ENCODE results near the gene RGSL1. TPM values are rescaled to one million over a fixed set of nuclear protein-coding genes. Genes with fewer than 3 reads are reported as not detected.
"Not testable (repeated sequence)": the region's sequence is repeated elsewhere in the genome, so short reads cannot be mapped to it uniquely, and the experiment has no call there.

The RGSL1 gene
- total RNA-seq, 1 donor from 2014 or later, result not detected

GRCh38 chr1:182527680-182528079 lies 77.7 kb downstream of the RGSL1 start:
- Histone ChIP-seq H3K4me3 (no peak overlapping the region), H3K9me3 (replicated peaks) (peaks cover 57% of the 10 kb centered on the region), H3K36me3 (no peaks in the 10 kb centered on the region), H3K27ac (replicated peaks) (no peak overlapping the region), H3K4me1 (no peaks in the 10 kb centered on the region), H3K27me3 (ENCODE audit: low read depth) (peaks cover 13% of the 10 kb centered on the region)
- no peak for DNase-seq
- intact Hi-C loops (cut with micrococcal nuclease), result no loop called here
- no peak for TF ChIP-seq CTCF (IDR thresholded peaks at IDR 0.05; ENCODE audit: borderline replicate concordance)

GRCh38 chr1:182528206-182528605 lies 78.3 kb downstream of the RGSL1 start:
- intact Hi-C loops (cut with micrococcal nuclease); H3K4me1 ChIP-seq; H3K36me3 ChIP-seq; H3K27ac ChIP-seq (replicated peaks); DNase-seq; H3K4me3 ChIP-seq: not testable (repeated sequence)
- peaks cover 13% of the 10 kb centered on the region for H3K27me3 ChIP-seq (ENCODE audit: low read depth)
- H3K9me3 ChIP-seq (replicated peaks), result peaks cover 57% of the 10 kb centered on the region

GRCh38 chr1:182533896-182534295 lies 84.0 kb downstream of the RGSL1 start:
- Histone ChIP-seq H3K4me1 (no peaks in the 10 kb centered on the region), H3K36me3 (no peaks in the 10 kb centered on the region), H3K4me3 (no peak overlapping the region), H3K9me3 (replicated peaks) (peaks cover 5% of the 10 kb centered on the region), H3K27me3 (ENCODE audit: low read depth) (peaks cover 17% of the 10 kb centered on the region), H3K27ac (replicated peaks) (no peak overlapping the region)
- intact Hi-C loops (cut with micrococcal nuclease), result no loop called here
- no peak for DNase-seq
- TF ChIP-seq CTCF (IDR thresholded peaks at IDR 0.05; ENCODE audit: borderline replicate concordance), result no peak

GRCh38 chr1:182549346-182549745 lies 99.4 kb downstream of the RGSL1 start:
- Histone ChIP-seq H3K4me1 (no peaks in the 10 kb centered on the region), H3K36me3 (no peaks in the 10 kb centered on the region), H3K27ac (replicated peaks) (no peak overlapping the region), H3K9me3 (replicated peaks) (peaks cover 14% of the 10 kb centered on the region), H3K4me3 (no peak overlapping the region), H3K27me3 (ENCODE audit: low read depth) (peaks cover 8% of the 10 kb centered on the region)
- intact Hi-C loops (cut with micrococcal nuclease), result no loop called here
- DNase-seq, result no peak
- no peak for TF ChIP-seq CTCF (IDR thresholded peaks at IDR 0.05; ENCODE audit: borderline replicate concordance)

GRCh38 chr1:182549811-182550210 lies 99.9 kb downstream of the RGSL1 start:
- Histone ChIP-seq H3K27me3 (ENCODE audit: low read depth) (peaks cover 4% of the 10 kb centered on the region), H3K4me1 (no peaks in the 10 kb centered on the region), H3K4me3 (no peak overlapping the region), H3K36me3 (no peaks in the 10 kb centered on the region), H3K27ac (replicated peaks) (no peak overlapping the region), H3K9me3 (replicated peaks) (peaks cover 14% of the 10 kb centered on the region)
- no peak for TF ChIP-seq CTCF (IDR thresholded peaks at IDR 0.05; ENCODE audit: borderline replicate concordance)
- intact Hi-C loops (cut with micrococcal nuclease), result no loop called here
- no peak for DNase-seq

- H3K4me3 ChIP-seq, result no peak overlapping the region
- no peaks in the 10 kb centered on the region for H3K4me1 ChIP-seq
- TF ChIP-seq CTCF (IDR thresholded peaks at IDR 0.05; ENCODE audit: borderline replicate concordance), result no peak
- DNase-seq, result no peak
- no peaks in the 10 kb centered on the region for H3K36me3 ChIP-seq
- H3K27ac ChIP-seq (replicated peaks), result no peak overlapping the region
- intact Hi-C loops (cut with micrococcal nuclease), result no loop called here
- peaks cover 14% of the 10 kb centered on the region for H3K9me3 ChIP-seq (replicated peaks)
- no peaks in the 10 kb centered on the region for H3K27me3 ChIP-seq (ENCODE audit: low read depth)
Measured at GRCh38 chr1:182552527-182552926, 102.6 kb downstream of the RGSL1 start.

All from left ventricle myocardium inferior (tissue), 1 donor.